Measurements from ENCODE around the gene TSHB. TPM values are rescaled to one million over a fixed set of nuclear protein-coding genes. Genes with fewer than 3 reads are reported as not detected.

The TSHB gene
- total RNA-seq, 1 experiment from 2014 or later: not detected

GRCh38 chr1:115060501-115060900, 30.9 kb downstream of the TSHB start:
- TF ChIP-seq POLR2A (IDR thresholded peaks at IDR 0.05; ENCODE audit: borderline replicate concordance, extremely low read depth, insufficient read depth, insufficient read length) (no peak), TCF7L2 (IDR thresholded peaks at IDR 0.05; ENCODE audit: borderline replicate concordance, extremely low read depth, insufficient read depth, insufficient read length) (no peak), RAD21 (IDR thresholded peaks at IDR 0.05; ENCODE audit: low read depth) (no peak)
- TF ChIP-seq, protein P1, sequence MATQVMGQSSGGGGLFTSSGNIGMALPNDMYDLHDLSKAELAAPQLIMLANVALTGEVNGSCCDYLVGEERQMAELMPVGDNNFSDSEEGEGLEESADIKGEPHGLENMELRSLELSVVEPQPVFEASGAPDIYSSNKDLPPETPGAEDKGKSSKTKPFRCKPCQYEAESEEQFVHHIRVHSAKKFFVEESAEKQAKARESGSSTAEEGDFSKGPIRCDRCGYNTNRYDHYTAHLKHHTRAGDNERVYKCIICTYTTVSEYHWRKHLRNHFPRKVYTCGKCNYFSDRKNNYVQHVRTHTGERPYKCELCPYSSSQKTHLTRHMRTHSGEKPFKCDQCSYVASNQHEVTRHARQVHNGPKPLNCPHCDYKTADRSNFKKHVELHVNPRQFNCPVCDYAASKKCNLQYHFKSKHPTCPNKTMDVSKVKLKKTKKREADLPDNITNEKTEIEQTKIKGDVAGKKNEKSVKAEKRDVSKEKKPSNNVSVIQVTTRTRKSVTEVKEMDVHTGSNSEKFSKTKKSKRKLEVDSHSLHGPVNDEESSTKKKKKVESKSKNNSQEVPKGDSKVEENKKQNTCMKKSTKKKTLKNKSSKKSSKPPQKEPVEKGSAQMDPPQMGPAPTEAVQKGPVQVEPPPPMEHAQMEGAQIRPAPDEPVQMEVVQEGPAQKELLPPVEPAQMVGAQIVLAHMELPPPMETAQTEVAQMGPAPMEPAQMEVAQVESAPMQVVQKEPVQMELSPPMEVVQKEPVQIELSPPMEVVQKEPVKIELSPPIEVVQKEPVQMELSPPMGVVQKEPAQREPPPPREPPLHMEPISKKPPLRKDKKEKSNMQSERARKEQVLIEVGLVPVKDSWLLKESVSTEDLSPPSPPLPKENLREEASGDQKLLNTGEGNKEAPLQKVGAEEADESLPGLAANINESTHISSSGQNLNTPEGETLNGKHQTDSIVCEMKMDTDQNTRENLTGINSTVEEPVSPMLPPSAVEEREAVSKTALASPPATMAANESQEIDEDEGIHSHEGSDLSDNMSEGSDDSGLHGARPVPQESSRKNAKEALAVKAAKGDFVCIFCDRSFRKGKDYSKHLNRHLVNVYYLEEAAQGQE (IDR thresholded peaks at IDR 0.05; ENCODE audit: low read depth): peak; percentile 53
- H2AFZ ChIP-seq (ENCODE audit: low read depth, low read length, poor library complexity, severe bottlenecking): no peak overlapping the region
- no peak overlapping the region for H3K27ac ChIP-seq (ENCODE audit: low read depth, low read length)
- no peak overlapping the region for H3K9ac ChIP-seq (ENCODE audit: low read length)
- RAD21 ChIA-PET (ENCODE audit: low non-redundant PET in 1 of 2, low total read pairs in 2 of 2, uncharacterized antibody in 2 of 2, unreplicated experiment in 2 of 2): no interaction called here
- POLR2A ChIA-PET: no interaction called here
- H3K4me3 ChIP-seq (replicated peaks in 1 of 2; ENCODE audit: low read depth in 1 of 2, low read length in 2 of 2): no peak overlapping the region
- H3K27me3 ChIP-seq (ENCODE audit: insufficient read depth, low read length): no peaks in the 10 kb centered on the region
- H4K20me1 ChIP-seq (ENCODE audit: insufficient read depth): no peaks in the 10 kb centered on the region
- no peaks in the 10 kb centered on the region for H3K9me3 ChIP-seq (ENCODE audit: control insufficient read depth in 1 of 2, insufficient read depth in 1 of 2, low read depth in 1 of 2, low read length in 2 of 2)
- no peaks in the 10 kb centered on the region for H3K9me2 ChIP-seq (ENCODE audit: insufficient read depth)
- BruUV-seq (replicated peaks): no TSS peak
- intact Hi-C loops (cut with micrococcal nuclease): no loop called here
- ATAC-seq (no peak), DNase-seq (ENCODE audit: low read depth, low spot score) (no peak)
- H3K79me2 ChIP-seq (ENCODE audit: insufficient read depth, low read length): no peaks in the 10 kb centered on the region
- peaks cover 10 to 11% of the 10 kb centered on the region in 2 experiments for H3K4me1 ChIP-seq (ENCODE audit: control insufficient read depth in 1 of 2, insufficient read depth in 2 of 2, low read length in 2 of 2)
- no peaks in the 10 kb centered on the region for H3K36me3 ChIP-seq (ENCODE audit: control insufficient read depth in 1 of 2, insufficient read depth in 2 of 2, low read length in 2 of 2)
- no peak overlapping the region for H3K4me2 ChIP-seq (ENCODE audit: low read length)
- CTCF ChIA-PET: no interaction called here

GRCh38 chr1:115062542-115063004, 32.9 kb downstream of the TSHB start:
- intact Hi-C loops (cut with micrococcal nuclease): no loop called here
- no peak overlapping the region for H3K9ac ChIP-seq (ENCODE audit: low read length)
- CTCF ChIA-PET: interaction anchor here (1.6 kb wide), 1 partner anchor 10 kb away, joined by 4 read pairs; no protein-coding TSS in a partner anchor
- peaks cover 10 to 11% of the 10 kb centered on the region in 2 experiments for H3K4me1 ChIP-seq (ENCODE audit: control insufficient read depth in 1 of 2, insufficient read depth in 2 of 2, low read length in 2 of 2)
- H3K79me2 ChIP-seq (ENCODE audit: insufficient read depth, low read length): no peaks in the 10 kb centered on the region
- H3K4me3 ChIP-seq (replicated peaks in 1 of 2; ENCODE audit: low read depth in 1 of 2, low read length in 2 of 2): no peak overlapping the region
- H3K9me2 ChIP-seq (ENCODE audit: insufficient read depth): no peaks in the 10 kb centered on the region
- H3K27me3 ChIP-seq (ENCODE audit: insufficient read depth, low read length): no peaks in the 10 kb centered on the region
- BruUV-seq (replicated peaks): no TSS peak
- no peak for TF ChIP-seq JUND (IDR thresholded peaks at IDR 0.05)
- no peak for TF ChIP-seq ZNF274 (IDR thresholded peaks at IDR 0.05; ENCODE audit: low read depth, low read length)
- TF ChIP-seq FOSL1 (IDR thresholded peaks at IDR 0.05; ENCODE audit: low read depth): peak; percentile 29
- TF ChIP-seq SRF (IDR thresholded peaks at IDR 0.05; ENCODE audit: low read depth): no peak
- no peak for TF ChIP-seq CEBPB (IDR thresholded peaks at IDR 0.05; ENCODE audit: low read depth)
- ATAC-seq (peak; percentile 57), DNase-seq (ENCODE audit: low read depth, low spot score) (no peak)
- H3K27ac ChIP-seq (ENCODE audit: low read depth, low read length): no peak overlapping the region
- RAD21 ChIA-PET (ENCODE audit: low non-redundant PET in 1 of 2, low total read pairs in 2 of 2, uncharacterized antibody in 2 of 2, unreplicated experiment in 2 of 2): no interaction called here
- H2AFZ ChIP-seq (ENCODE audit: low read depth, low read length, poor library complexity, severe bottlenecking): no peak overlapping the region
- no peaks in the 10 kb centered on the region for H3K36me3 ChIP-seq (ENCODE audit: control insufficient read depth in 1 of 2, insufficient read depth in 2 of 2, low read length in 2 of 2)
- H3K9me3 ChIP-seq (ENCODE audit: control insufficient read depth in 1 of 2, insufficient read depth in 1 of 2, low read depth in 1 of 2, low read length in 2 of 2): no peaks in the 10 kb centered on the region
- H4K20me1 ChIP-seq (ENCODE audit: insufficient read depth): no peaks in the 10 kb centered on the region
- POLR2A ChIA-PET: no interaction called here
- H3K4me2 ChIP-seq (ENCODE audit: low read length): peak overlapping the region; percentile 45

All from HCT116 (cell line).